D721Med (cell line): ENCODE results near the gene CEP135.

ENCODE experiments used
- DNase-seq: peaks from one replicate; pipeline ENCODE4 v3.0.0; 2011; ENCODE audit warnings: low spot score; ENCODE audit not compliant: insufficient read length
- FAIRE-seq: peaks from 2 replicates; lab custom pipeline; 2011; peaks lifted over from hg19 to GRCh38; lab: Jason Lieb, UNC
- CTCF ChIP-seq: IDR thresholded peaks from 2 replicates; pipeline ENCODE4 v1.5.1; 2012; ENCODE audit warnings: mild to moderate bottlenecking, control low read depth; ENCODE audit not compliant: insufficient read depth; ENCODE audit errors: missing control alignments

CEP135 gene

GRCh38 chr4:55907469-55907868 lies 41.3 kb upstream of the CEP135 start:
- DNase-seq (no peak), FAIRE-seq (no peak)
- no peak for TF ChIP-seq CTCF

GRCh38 chr4:55910140-55910539 lies 38.6 kb upstream of the CEP135 start:
- FAIRE-seq (no peak), DNase-seq (no peak)
- TF ChIP-seq CTCF: no peak

GRCh38 chr4:55912249-55912648 lies 36.5 kb upstream of the CEP135 start:
- no peak for TF ChIP-seq CTCF
- DNase-seq: no peak
- no peak for FAIRE-seq

GRCh38 chr4:55920571-55920970 lies 28.2 kb upstream of the CEP135 start:
- DNase-seq (no peak), FAIRE-seq (no peak)
- TF ChIP-seq CTCF: no peak

- FAIRE-seq: no peak
- no peak for TF ChIP-seq CTCF
- DNase-seq: no peak
Observed at GRCh38 chr4:55921093-55921492, 27.7 kb upstream of the CEP135 start.

- DNase-seq (no peak), FAIRE-seq (no peak)
Observed at GRCh38 chr4:55925241-55925640, 23.5 kb upstream of the CEP135 start.

GRCh38 chr4:55926610-55927009 lies 22.1 kb upstream of the CEP135 start:
- no peak for TF ChIP-seq CTCF
- FAIRE-seq (no peak), DNase-seq (no peak)

More at GRCh38 chr4:55925241-55925640, 23.5 kb upstream of the CEP135 start:
- TF ChIP-seq CTCF: no peak
